ENCODE results near the gene CUL5. TPM values are rescaled to one million over a fixed set of nuclear protein-coding genes. Genes with fewer than 3 reads are reported as not detected.
A peak's percentile ranks its signal among the peaks of the same experiment; 100 is the strongest.

Gene CUL5
- total and polyA plus RNA-seq, 7 experiments from 2014 or later, result 32.3 to 59.7 (median 39.2) TPM

- intact Hi-C loops (cut with micrococcal nuclease), result no loop called here
- Mint-ChIP-seq H3K4me3 (no peak overlapping the region), H3K4me1 (peaks cover 0 to 2% (median 0%) of the 10 kb centered on the region in 7 donors), H3K27me3 (peaks cover 0 to 5% (median 4%) of the 10 kb centered on the region in 5 donors), H3K36me3 (no peaks in the 10 kb centered on the region), H3K9me3 (no peaks in the 10 kb centered on the region), H3K27ac (no peak overlapping the region)
- no peaks in the 10 kb centered on the region for H3K36me3 ChIP-seq (ENCODE audit: control insufficient read depth in 2 of 3, insufficient read depth in 3 of 3, low read length in 3 of 3)
- H3K27me3 ChIP-seq (ENCODE audit: control insufficient read depth in 2 of 2, insufficient read depth in 2 of 2, low read length in 2 of 2), result no peaks in the 10 kb centered on the region
- ChIA-PET POLR2A (interaction anchor here (1.2 kb wide), 1 partner anchor 9 kb away, joined by 3 read pairs; no protein-coding TSS in a partner anchor), CTCF (no interaction called here)
- no peak overlapping the region for H3K4me3 ChIP-seq (ENCODE audit: low read length)
- DNase-seq (no peak), ATAC-seq (no peak)
- H3K4me1 ChIP-seq (ENCODE audit: control insufficient read depth in 2 of 2, insufficient read depth in 2 of 2, low read length in 2 of 2), result no peaks in the 10 kb centered on the region
- no peak overlapping the region for H3K27ac ChIP-seq (ENCODE audit: low read depth, low read length)
- H3K9me3 ChIP-seq (ENCODE audit: control insufficient read depth in 2 of 3, low read length in 3 of 3), result no peaks in the 10 kb centered on the region
Observed at GRCh38 chr11:108002476-108002875, 6.2 kb upstream of the CUL5 start.

GRCh38 chr11:108003623-108004022 lies 5.1 kb upstream of the CUL5 start:
- ChIA-PET CTCF (no interaction called here), POLR2A (interaction anchor here (0.6 kb wide), 1 partner anchor 185 kb away, joined by 3 read pairs; no protein-coding TSS in a partner anchor)
- ATAC-seq (no peak), DNase-seq (no peak)
- Histone ChIP-seq H3K27ac (ENCODE audit: low read depth, low read length) (no peak overlapping the region), H3K4me1 (ENCODE audit: control insufficient read depth in 2 of 2, insufficient read depth in 2 of 2, low read length in 2 of 2) (no peaks in the 10 kb centered on the region), H3K9me3 (ENCODE audit: control insufficient read depth in 2 of 3, low read length in 3 of 3) (no peaks in the 10 kb centered on the region), H3K36me3 (ENCODE audit: control insufficient read depth in 2 of 3, insufficient read depth in 3 of 3, low read length in 3 of 3) (no peaks in the 10 kb centered on the region), H3K27me3 (ENCODE audit: control insufficient read depth in 2 of 2, insufficient read depth in 2 of 2, low read length in 2 of 2) (no peaks in the 10 kb centered on the region), H3K4me3 (ENCODE audit: low read length) (no peak overlapping the region)
- intact Hi-C loops (cut with micrococcal nuclease), result no loop called here
- no peaks in the 10 kb centered on the region for H3K36me3 Mint-ChIP-seq
- peaks cover 0 to 5% (median under 1%) of the 10 kb centered on the region in 5 donors for H3K27me3 Mint-ChIP-seq
- no peak overlapping the region for H3K4me3 Mint-ChIP-seq
- peaks cover 0 to 6% (median 4%) of the 10 kb centered on the region in 7 donors for H3K4me1 Mint-ChIP-seq
- no peak overlapping the region for H3K27ac Mint-ChIP-seq
- no peaks in the 10 kb centered on the region for H3K9me3 Mint-ChIP-seq

DNA sequence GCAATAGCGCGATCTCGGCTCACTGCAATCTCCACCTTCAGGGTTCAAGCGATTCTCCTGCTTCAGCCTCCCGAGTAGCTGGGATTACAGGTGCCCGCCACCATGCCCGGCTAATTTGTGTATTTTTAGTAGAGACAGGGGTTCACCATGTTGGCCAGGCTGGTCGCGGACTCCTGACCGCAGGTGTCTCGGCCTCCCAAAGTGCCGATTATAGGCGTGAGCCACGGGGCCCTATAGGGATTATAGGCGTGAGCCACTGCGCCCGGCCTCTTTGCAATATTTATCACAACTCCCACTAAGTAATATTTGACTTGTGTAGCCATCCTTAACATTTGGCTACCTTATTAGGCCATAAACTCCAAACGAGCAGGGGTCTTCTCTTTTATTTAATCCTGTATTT lies 879 bp upstream of the CUL5 start:
- intact Hi-C loops (cut with micrococcal nuclease), result loop anchor here (1.0 to 5.0 kb wide), 15 partner anchors 63 to 1985 kb away; partner anchors contain the start of genes ACAT1 (in 2 of the 2), ATM (in 2 of the 2), C11orf65 (in 2 of the 2) and NPAT (in 2 of the 2)
- Mint-ChIP-seq H3K9me3 (no peaks in the 10 kb centered on the region), H3K4me3 (peak overlapping the region in 8 of 10 donors; percentile 11 to 99 (median 98)), H3K27ac (peak overlapping the region in 3 of 9 donors; percentile 95 to 99 (median 96)), H3K36me3 (peaks cover 0 to 3% (median 0%) of the 10 kb centered on the region in 5 donors), H3K4me1 (peaks cover 7 to 18% (median 12%) of the 10 kb centered on the region in 7 donors), H3K27me3 (peaks cover 0 to 2% (median 0%) of the 10 kb centered on the region in 5 donors)
- DNase-seq, result no peak
- H3K4me3 ChIP-seq (ENCODE audit: low read length), result no peak overlapping the region
- no peaks in the 10 kb centered on the region for H3K27me3 ChIP-seq (ENCODE audit: control insufficient read depth in 2 of 2, insufficient read depth in 2 of 2, low read length in 2 of 2)
- peaks cover 12 to 25% of the 10 kb centered on the region in 2 donors for H3K4me1 ChIP-seq (ENCODE audit: control insufficient read depth in 2 of 2, insufficient read depth in 2 of 2, low read length in 2 of 2)
- H3K9me3 ChIP-seq (ENCODE audit: control insufficient read depth in 2 of 3, low read length in 3 of 3), result no peaks in the 10 kb centered on the region
- POLR2A ChIA-PET, result no interaction called here
- no peak overlapping the region for H3K27ac ChIP-seq (ENCODE audit: low read depth, low read length)
- H3K36me3 ChIP-seq (ENCODE audit: control insufficient read depth in 2 of 3, insufficient read depth in 3 of 3, low read length in 3 of 3), result peaks cover 0 to 9% (median 0%) of the 10 kb centered on the region in 3 experiments
- CTCF ChIA-PET, result interaction anchor here (0.6 to 1.5 kb wide), 3 partner anchors 8 to 641 kb away, joined by 3 to 5 read pairs (median 5); no protein-coding TSS in a partner anchor
- ATAC-seq, result no peak

- H3K4me1 ChIP-seq (ENCODE audit: control insufficient read depth in 2 of 2, insufficient read depth in 2 of 2, low read length in 2 of 2), result peaks cover 15 to 25% of the 10 kb centered on the region in 2 donors
- intact Hi-C loops (cut with micrococcal nuclease), result loop anchor here (1.0 to 5.0 kb wide), 14 partner anchors 61 to 1987 kb away; partner anchors contain the start of genes ATM (in 2 of the 2), CWF19L2 (in 2 of the 2), NPAT (in 2 of the 2) and AASDHPPT (in 1 of the 2)
- no peaks in the 10 kb centered on the region for H3K9me3 ChIP-seq (ENCODE audit: control insufficient read depth in 2 of 3, low read length in 3 of 3)
- no peaks in the 10 kb centered on the region for H3K9me3 Mint-ChIP-seq
- no peaks in the 10 kb centered on the region for H3K27me3 Mint-ChIP-seq
- DNase-seq (peak in 5 of 9 donors; percentile 1 to 24 (median 8)), ATAC-seq (no peak)
- peak overlapping the region; percentile 94 to 99 (median 96) for H3K27ac Mint-ChIP-seq
- peaks cover 7 to 18% (median 12%) of the 10 kb centered on the region in 7 donors for H3K4me1 Mint-ChIP-seq
- peak overlapping the region; percentile 94 for H3K27ac ChIP-seq (ENCODE audit: low read depth, low read length)
- ChIA-PET POLR2A (interaction anchor here (0.9 to 1.7 kb wide), 5 partner anchors 24 to 655 kb away, joined by 3 to 10 read pairs (median 5); partner anchors contain the start of genes C11orf65, CWF19L2 and DDX10), CTCF (interaction anchor here (0.9 to 1.5 kb wide), 3 partner anchors 10 to 650 kb away, joined by 3 to 5 read pairs (median 3); no protein-coding TSS in a partner anchor)
- peak overlapping the region in 9 of 10 donors; percentile 89 to 100 (median 99) for H3K4me3 Mint-ChIP-seq
- H3K4me3 ChIP-seq (ENCODE audit: low read length), result peak overlapping the region; percentile 94
- peaks cover 0 to 3% (median 0%) of the 10 kb centered on the region in 5 donors for H3K36me3 Mint-ChIP-seq
- no peaks in the 10 kb centered on the region for H3K27me3 ChIP-seq (ENCODE audit: control insufficient read depth in 2 of 2, insufficient read depth in 2 of 2, low read length in 2 of 2)
- H3K36me3 ChIP-seq (ENCODE audit: control insufficient read depth in 2 of 3, insufficient read depth in 3 of 3, low read length in 3 of 3), result peaks cover 0 to 9% (median 0%) of the 10 kb centered on the region in 3 experiments
Observed at GRCh38 chr11:108009497-108010370, 1.0 kb downstream of the CUL5 start.

DNA sequence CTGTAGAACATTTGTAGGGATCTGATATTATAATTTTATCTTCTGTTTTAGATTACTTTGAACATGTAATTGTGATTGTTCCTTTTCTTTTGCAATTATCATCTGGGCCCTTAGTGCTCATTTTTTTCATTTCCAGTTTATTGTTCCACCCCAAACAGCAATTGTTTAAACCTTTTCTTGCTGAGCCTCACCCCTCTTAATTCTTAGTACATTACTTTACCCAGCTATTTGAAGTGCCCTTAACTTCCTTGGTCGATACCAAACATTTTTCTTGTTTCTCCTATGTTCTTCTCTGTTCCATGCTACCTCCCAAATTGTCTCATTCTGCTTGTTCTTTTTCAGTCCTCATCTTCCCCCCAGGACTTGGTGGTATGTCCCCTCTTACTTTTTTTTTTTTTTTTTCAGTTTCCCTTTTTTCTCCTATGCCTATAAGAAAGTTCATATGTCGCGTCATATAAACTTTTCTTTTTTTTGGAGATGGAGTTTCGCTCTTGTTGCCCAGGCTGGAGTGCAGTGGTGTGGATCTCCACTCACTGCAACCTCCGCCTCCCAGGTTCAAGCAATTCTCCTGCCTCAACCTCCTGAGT lies 3.5 kb downstream of the CUL5 start:
- POLR2A ChIA-PET, result interaction anchor here (0.8 kb wide), 1 partner anchor 10 kb away, joined by 3 read pairs; no protein-coding TSS in a partner anchor
- DNase-seq, result no peak
- Mint-ChIP-seq H3K4me1 (peaks cover 7 to 43% (median 12%) of the 10 kb centered on the region in 7 donors), H3K27ac (no peak overlapping the region), H3K27me3 (no peaks in the 10 kb centered on the region), H3K4me3 (no peak overlapping the region), H3K9me3 (no peaks in the 10 kb centered on the region), H3K36me3 (peaks cover 0 to 16% (median 3%) of the 10 kb centered on the region in 5 donors)
- Histone ChIP-seq H3K27me3 (ENCODE audit: control insufficient read depth in 2 of 2, insufficient read depth in 2 of 2, low read length in 2 of 2) (no peaks in the 10 kb centered on the region), H3K27ac (ENCODE audit: low read depth, low read length) (no peak overlapping the region), H3K4me1 (ENCODE audit: control insufficient read depth in 2 of 2, insufficient read depth in 2 of 2, low read length in 2 of 2) (peaks cover 20 to 25% of the 10 kb centered on the region in 2 donors), H3K9me3 (ENCODE audit: control insufficient read depth in 2 of 3, low read length in 3 of 3) (no peaks in the 10 kb centered on the region), H3K4me3 (ENCODE audit: low read length) (no peak overlapping the region), H3K36me3 (ENCODE audit: control insufficient read depth in 2 of 3, insufficient read depth in 3 of 3, low read length in 3 of 3) (peaks cover 0 to 17% (median 0%) of the 10 kb centered on the region in 3 experiments)
- no peak for ATAC-seq
- intact Hi-C loops (cut with micrococcal nuclease), result no loop called here
- CTCF ChIA-PET, result no interaction called here

DNA sequence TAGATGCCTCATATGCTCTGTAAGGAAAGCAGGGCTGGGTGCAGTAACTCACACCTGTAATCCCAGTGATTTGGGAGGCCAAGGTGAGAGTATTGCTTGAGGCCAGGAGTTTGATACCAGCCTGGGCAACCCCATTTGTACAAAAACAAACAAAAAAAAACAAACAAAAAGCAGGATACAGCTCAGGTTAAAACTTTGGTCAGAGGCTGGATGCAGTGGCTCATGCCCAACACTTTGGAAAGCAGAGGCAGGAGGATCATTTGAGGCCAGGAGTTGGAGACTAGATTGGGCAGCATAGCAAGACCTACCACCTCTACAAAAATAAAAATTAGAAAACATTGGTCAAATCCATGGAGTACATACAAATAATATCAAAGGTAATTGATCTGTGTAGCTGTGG lies 7.9 kb downstream of the CUL5 start:
- no peak for ATAC-seq
- peaks cover 0 to 7% (median 0%) of the 10 kb centered on the region in 3 experiments for H3K36me3 ChIP-seq (ENCODE audit: control insufficient read depth in 2 of 3, insufficient read depth in 3 of 3, low read length in 3 of 3)
- H3K9me3 ChIP-seq (ENCODE audit: control insufficient read depth in 2 of 3, low read length in 3 of 3), result no peaks in the 10 kb centered on the region
- H3K27ac ChIP-seq (ENCODE audit: low read depth, low read length), result no peak overlapping the region
- no peaks in the 10 kb centered on the region for H3K27me3 ChIP-seq (ENCODE audit: control insufficient read depth in 2 of 2, insufficient read depth in 2 of 2, low read length in 2 of 2)
- peak overlapping the region in 6 of 10 donors; percentile 17 to 60 (median 36) for H3K4me3 Mint-ChIP-seq
- POLR2A ChIA-PET, result no interaction called here
- H3K27ac Mint-ChIP-seq, result peak overlapping the region in 2 of 9 donors; percentile 33 to 45
- H3K4me1 ChIP-seq (ENCODE audit: control insufficient read depth in 2 of 2, insufficient read depth in 2 of 2, low read length in 2 of 2), result peaks cover 5 to 10% of the 10 kb centered on the region in 2 donors
- no peak for DNase-seq
- CTCF ChIA-PET, result no interaction called here
- intact Hi-C loops (cut with micrococcal nuclease), result no loop called here
- H3K4me3 ChIP-seq (ENCODE audit: low read length), result no peak overlapping the region
- H3K9me3 Mint-ChIP-seq, result no peaks in the 10 kb centered on the region
- peaks cover 0 to 32% (median 4%) of the 10 kb centered on the region in 5 donors for H3K36me3 Mint-ChIP-seq
- no peaks in the 10 kb centered on the region for H3K27me3 Mint-ChIP-seq
- H3K4me1 Mint-ChIP-seq, result peaks cover under 1 to 59% (median 27%) of the 10 kb centered on the region in 7 donors

Data from naive thymus-derived CD4-positive, alpha-beta T cell (primary cell).